ENCODE data around the gene BOC. TPM values are rescaled to one million over a fixed set of nuclear protein-coding genes. Genes with fewer than 3 reads are reported as not detected.
A peak's percentile ranks its signal among the peaks of the same experiment; 100 is the strongest.

Gene BOC
- total RNA-seq, 1 experiment from 2014 or later = 7.3 TPM

GRCh38 chr3:113204371-113204770, 7.0 kb upstream of the BOC start:
- Histone ChIP-seq H3K36me3 (ENCODE audit: low read depth, low read length) (no peaks in the 10 kb centered on the region), H3F3A (ENCODE audit: low read length, unreplicated experiment) (no peaks in the 10 kb centered on the region), H3K27me3 (ENCODE audit: low read length) (peaks cover 29% of the 10 kb centered on the region), H3K27ac (ENCODE audit: low read length) (no peak overlapping the region), H3K79me2 (ENCODE audit: low read length) (no peaks in the 10 kb centered on the region), H3K4me2 (ENCODE audit: low read length) (no peak overlapping the region), H4K20me1 (ENCODE audit: low read length) (no peaks in the 10 kb centered on the region), H2AFZ (ENCODE audit: low read length) (no peak overlapping the region), H3K9me2 (replicated peaks; ENCODE audit: low read length) (no peaks in the 10 kb centered on the region), H3K4me1 (ENCODE audit: insufficient read depth, low read length) (no peaks in the 10 kb centered on the region), H3K9me3 (ENCODE audit: low read length) (no peaks in the 10 kb centered on the region), H3K9ac (ENCODE audit: low read length) (no peak overlapping the region), H3K4me3 (ENCODE audit: low read length) (no peak overlapping the region)
- CTCF ChIA-PET = no interaction called here
- intact Hi-C loops (cut with micrococcal nuclease) = no loop called here
- POLR2A ChIA-PET (ENCODE audit: unreplicated experiment) = no interaction called here
- BruUV-seq (replicated peaks) = no TSS peak
- DNase-seq (no peak), ATAC-seq (no peak)
- no peak for TF ChIP-seq EZH2 (IDR thresholded peaks at IDR 0.05; ENCODE audit: low read length, unreplicated experiment)
- TF ChIP-seq EZH2phosphoT487 (IDR thresholded peaks at IDR 0.05; ENCODE audit: borderline replicate concordance, low read length) = no peak
- no peak for TF ChIP-seq CTCF (conservative IDR thresholded peaks at IDR 0.05; ENCODE audit: low read depth, low read length)

- no peak overlapping the region for H2AFZ ChIP-seq (ENCODE audit: low read length)
- no peaks in the 10 kb centered on the region for H3K4me1 ChIP-seq (ENCODE audit: insufficient read depth, low read length)
- no peaks in the 10 kb centered on the region for H4K20me1 ChIP-seq (ENCODE audit: low read length)
- H3F3A ChIP-seq (ENCODE audit: low read length, unreplicated experiment) = no peaks in the 10 kb centered on the region
- ATAC-seq (no peak), DNase-seq (peak; percentile 17)
- ChIA-PET POLR2A (ENCODE audit: unreplicated experiment) (no interaction called here), CTCF (no interaction called here)
- no peak for TF ChIP-seq CTCF (conservative IDR thresholded peaks at IDR 0.05; ENCODE audit: low read depth, low read length)
- no peak for TF ChIP-seq EZH2 (IDR thresholded peaks at IDR 0.05; ENCODE audit: low read length, unreplicated experiment)
- H3K9me2 ChIP-seq (replicated peaks; ENCODE audit: low read length) = no peaks in the 10 kb centered on the region
- peaks cover 29% of the 10 kb centered on the region for H3K27me3 ChIP-seq (ENCODE audit: low read length)
- no peaks in the 10 kb centered on the region for H3K79me2 ChIP-seq (ENCODE audit: low read length)
- H3K9ac ChIP-seq (ENCODE audit: low read length) = no peak overlapping the region
- H3K9me3 ChIP-seq (ENCODE audit: low read length) = no peaks in the 10 kb centered on the region
- H3K36me3 ChIP-seq (ENCODE audit: low read depth, low read length) = no peaks in the 10 kb centered on the region
- no peak overlapping the region for H3K4me3 ChIP-seq (ENCODE audit: low read length)
- BruUV-seq (replicated peaks) = no TSS peak
- H3K4me2 ChIP-seq (ENCODE audit: low read length) = no peak overlapping the region
- H3K27ac ChIP-seq (ENCODE audit: low read length) = no peak overlapping the region
- intact Hi-C loops (cut with micrococcal nuclease) = no loop called here
Measured at GRCh38 chr3:113205481-113205880, 5.9 kb upstream of the BOC start.

- no peak for TF ChIP-seq EZH2 (IDR thresholded peaks at IDR 0.05; ENCODE audit: low read length, unreplicated experiment)
- TF ChIP-seq EZH2phosphoT487 (IDR thresholded peaks at IDR 0.05; ENCODE audit: borderline replicate concordance, low read length) = no peak
- no peak for TF ChIP-seq CTCF (conservative IDR thresholded peaks at IDR 0.05; ENCODE audit: low read depth, low read length)
- Histone ChIP-seq H3K4me2 (ENCODE audit: low read length) (peak overlapping the region; percentile 97), H4K20me1 (ENCODE audit: low read length) (no peaks in the 10 kb centered on the region), H3K79me2 (ENCODE audit: low read length) (no peaks in the 10 kb centered on the region), H3F3A (ENCODE audit: low read length, unreplicated experiment) (no peaks in the 10 kb centered on the region), H3K36me3 (ENCODE audit: low read depth, low read length) (no peaks in the 10 kb centered on the region), H3K27ac (ENCODE audit: low read length) (no peak overlapping the region), H3K9me3 (ENCODE audit: low read length) (no peaks in the 10 kb centered on the region), H2AFZ (ENCODE audit: low read length) (peak overlapping the region; percentile 83), H3K27me3 (ENCODE audit: low read length) (no peaks in the 10 kb centered on the region), H3K9me2 (replicated peaks; ENCODE audit: low read length) (no peaks in the 10 kb centered on the region), H3K4me1 (ENCODE audit: insufficient read depth, low read length) (peaks cover 7% of the 10 kb centered on the region), H3K9ac (ENCODE audit: low read length) (peak overlapping the region; percentile 60; the same call in 1 of the 2 replicates), H3K4me3 (ENCODE audit: low read length) (peak overlapping the region; percentile 86)
- DNase-seq (no peak), ATAC-seq (no peak)
- intact Hi-C loops (cut with micrococcal nuclease) = no loop called here
- ChIA-PET CTCF (no interaction called here), POLR2A (ENCODE audit: unreplicated experiment) (interaction anchor here (0.6 to 0.7 kb wide), 2 partner anchors 44 to 78 kb away, joined by 3 to 4 read pairs; no protein-coding TSS in a partner anchor)
- BruUV-seq (replicated peaks) = TSS peak; percentile 45
Measured at GRCh38 chr3:113210604-113211329, 590 bp upstream of the BOC start.
